SK-N-SH (cell line): ENCODE results near the gene HERC3. TPM values are rescaled to one million over a fixed set of nuclear protein-coding genes. Genes with fewer than 3 reads are reported as not detected.
A peak's percentile ranks its signal among the peaks of the same experiment; 100 is the strongest.

Source experiments
- CTCF ChIA-PET: fragments of 300-600, 350-600 bp; formaldehyde crosslinking; extraction: SDS; loops from one replicate; lab custom pipeline; 2021; lab: Yijun Ruan, JAX
- POLR2A ChIA-PET: fragments of 350-600 bp; sonication (Branson Sonifier 250); formaldehyde crosslinking; extraction: SDS; loops from one replicate; lab custom pipeline; 2020; ENCODE audit warnings: antibody characterized with exemption, inconsistent platforms; lab: Yijun Ruan, JAX
- DNase-seq: peaks from one replicate; pipeline ENCODE4 v3.0.0; 2012
- H2AFZ ChIP-seq: fragments of 200-600 bp; sonication (generic); 2 replicates; pipeline ENCODE4 v1.8.1; 2016; ENCODE audit warnings: antibody characterized with exemption, mild to moderate bottlenecking, low read depth
- H3F3A ChIP-seq: fragments of 200-600 bp; sonication (generic); replicated peaks from 2 replicates; pipeline ENCODE3; 2016; ENCODE audit warnings: antibody characterized with exemption, mild to moderate bottlenecking; ENCODE audit not compliant: insufficient read depth
- H3K27ac ChIP-seq, 2 experiments: fragments of 200-500 bp in 1 of 2; fragments of 200-600 bp in 1 of 2; sonication (Bioruptor generic) in 1 of 2; sonication (generic), shearing (Covaris generic) in 1 of 2; 2 replicates each; pipeline versions ENCODE4 v1.5.1 to v1.6.1; 2014 to 2016; ENCODE audit warnings: low read depth in 2 of 2, inconsistent platforms in 1 of 2, low read length in 1 of 2, mild to moderate bottlenecking in 1 of 2, mixed read lengths in 1 of 2
- H3K27me3 ChIP-seq: fragments of 200-600 bp; sonication (generic), shearing (Covaris generic); 2 replicates; pipeline ENCODE4 v1.6.1; 2016; ENCODE audit warnings: mixed run types; ENCODE audit not compliant: insufficient read depth
- H3K36me3 ChIP-seq, 2 experiments: fragments of 200-500 bp in 1 of 2; fragments of 200-600 bp in 1 of 2; sonication (Bioruptor generic) in 1 of 2; sonication (generic) in 1 of 2; replicated peaks in 1 of 2; 2 replicates each; pipeline versions ENCODE3 to v1.5.1; 2014 to 2016; ENCODE audit warnings: low read length in 1 of 2, mild to moderate bottlenecking in 1 of 2; ENCODE audit not compliant: insufficient read depth in 2 of 2, control insufficient read depth in 1 of 2
- H3K4me1 ChIP-seq, 2 experiments: fragments of 200-500 bp in 1 of 2; fragments of 200-600 bp in 1 of 2; sonication (Bioruptor generic) in 1 of 2; sonication (generic), shearing (Covaris generic) in 1 of 2; 2 replicates each; pipeline versions ENCODE4 v1.5.1 to v1.6.1; 2014 to 2016; ENCODE audit warnings: low read depth in 1 of 2, low read length in 1 of 2, mixed run types in 1 of 2; ENCODE audit not compliant: insufficient read depth in 2 of 2, control insufficient read depth in 1 of 2
- H3K4me2 ChIP-seq: fragments of 200-600 bp; sonication (generic), shearing (Covaris generic); 2 replicates; pipeline ENCODE4 v1.6.1; 2017; ENCODE audit warnings: mixed run types
- H3K4me3 ChIP-seq, 2 experiments: fragments of 200-500 bp in 1 of 2; fragments of 200-600 bp in 1 of 2; sonication (Bioruptor generic) in 1 of 2; sonication (generic), shearing (Covaris generic) in 1 of 2; 2 replicates each; pipeline versions ENCODE4 v1.5.1 to v1.8.1; 2014 to 2016; ENCODE audit warnings: low read depth in 2 of 2, inconsistent platforms in 1 of 2, low read length in 1 of 2, mild to moderate bottlenecking in 1 of 2, mixed read lengths in 1 of 2, moderate library complexity in 1 of 2
- H3K79me2 ChIP-seq: fragments of 200-600 bp; sonication (generic); 2 replicates; pipeline ENCODE4 v1.8.1; 2017; ENCODE audit warnings: mild to moderate bottlenecking; ENCODE audit not compliant: insufficient read depth
- H3K9ac ChIP-seq: fragments of 200-600 bp; sonication (generic); 2 replicates; pipeline ENCODE4 v1.6.1; 2017; ENCODE audit warnings: mixed run types
- H3K9me2 ChIP-seq: fragments of 200-600 bp; sonication (generic); 2 replicates; pipeline ENCODE4 v1.6.1; 2017; ENCODE audit warnings: mixed run types
- H3K9me3 ChIP-seq: fragments of 200-600 bp; sonication (generic); 2 replicates; pipeline ENCODE4 v1.6.1; 2017; ENCODE audit warnings: mixed run types, mild to moderate bottlenecking, moderate library complexity
- H4K20me1 ChIP-seq: fragments of 200-600 bp; sonication (generic); 2 replicates; pipeline ENCODE4 v1.6.1; 2017; ENCODE audit warnings: mild to moderate bottlenecking, mixed run types; ENCODE audit not compliant: insufficient read depth
- CHD2 ChIP-seq: fragments of 150-350 bp; IDR thresholded peaks from 2 replicates; pipeline ENCODE4 v1.6.1; 2018; ENCODE audit warnings: low read length; ENCODE audit not compliant: partially characterized antibody
- CTCF ChIP-seq: fragments of 200-600 bp; sonication (generic); IDR thresholded peaks from 2 replicates; pipeline ENCODE4 v1.6.1; 2017; ENCODE audit warnings: antibody characterized with exemption, mild to moderate bottlenecking, moderate library complexity
- ELF1 ChIP-seq: IDR thresholded peaks from 2 replicates; pipeline ENCODE4 v1.4.0; 2012
- FOSL2 ChIP-seq: IDR thresholded peaks from 2 replicates; pipeline ENCODE4 v1.4.0; 2012; ENCODE audit warnings: low read depth, mild to moderate bottlenecking, moderate library complexity, borderline replicate concordance
- GABPA ChIP-seq: IDR thresholded peaks from 2 replicates; pipeline ENCODE4 v1.4.0; 2012; ENCODE audit warnings: low read depth, mild to moderate bottlenecking
- JUND ChIP-seq: IDR thresholded peaks from 2 replicates; pipeline ENCODE4 v1.4.0; 2012
- NFIC ChIP-seq: IDR thresholded peaks from 2 replicates; pipeline ENCODE4 v1.4.0; 2012; ENCODE audit warnings: borderline replicate concordance
- PBX3 ChIP-seq: IDR thresholded peaks from 2 replicates; pipeline ENCODE4; 2012
- RFX5 ChIP-seq: IDR thresholded peaks from 2 replicates; pipeline ENCODE4 v1.6.1; 2012; ENCODE audit warnings: mild to moderate bottlenecking, improper control_type of control experiment, low read length
- RXRA ChIP-seq: IDR thresholded peaks from 2 replicates; pipeline ENCODE4 v1.4.0; 2012; ENCODE audit warnings: low read depth, mild to moderate bottlenecking, borderline replicate concordance
- SIN3A ChIP-seq: IDR thresholded peaks from 2 replicates; pipeline ENCODE4 v1.6.1; 2012; ENCODE audit warnings: low read depth, mild to moderate bottlenecking, low read length, moderate library complexity, borderline replicate concordance
- TCF12 ChIP-seq: IDR thresholded peaks from 2 replicates; pipeline ENCODE4 v1.4.0; 2012
- TEAD4 ChIP-seq: IDR thresholded peaks from 2 replicates; pipeline ENCODE4 v1.4.0; 2012; ENCODE audit warnings: mild to moderate bottlenecking, borderline replicate concordance; ENCODE audit not compliant: insufficient read depth
- WGBS: methylation state at CpG from one replicate; pipeline ENCODE4 v1.1.6; 2017; ENCODE audit warnings: low lambda C conversion rate; 5-methylcytosine and 5-hydroxymethylcytosine counted together
- polyA plus RNA-seq, 3 experiments: library from polyadenylated mRNA; depleted of rRNA; stranded (reverse); fragments of >200 nt; gene quantifications; 2 replicates each; pipeline ENCODE4 v1.2.3, GENCODE V29; 2012

Gene HERC3
- polyA plus RNA-seq, 1 of the 3 experiments (the other 2 are of a cell fraction) = 4.6 TPM

- Histone ChIP-seq H3K4me2 (no peak overlapping the region), H3K9me2 (no peaks in the 10 kb centered on the region), H3F3A (peaks cover 5% of the 10 kb centered on the region), H2AFZ (no peak overlapping the region), H3K27me3 (no peaks in the 10 kb centered on the region), H3K36me3 (peaks cover 0 to 27% of the 10 kb centered on the region in 2 experiments), H3K27ac (peak overlapping the region in 1 of 2 experiments; percentile 41; a peak in 1 of 4 replicates), H3K4me1 (no peaks in the 10 kb centered on the region; a peak in 2 of 4 replicates), H3K9me3 (no peaks in the 10 kb centered on the region), H3K9ac (no peak overlapping the region), H3K4me3 (no peak overlapping the region), H4K20me1 (no peaks in the 10 kb centered on the region), H3K79me2 (no peaks in the 10 kb centered on the region)
- no peak for DNase-seq
- ChIA-PET POLR2A (no interaction called here), CTCF (interaction anchor here (2.1 kb wide), 1 partner anchor 11 kb away, joined by 16 read pairs; no protein-coding TSS in a partner anchor)
- WGBS = 93% methylated on average over 2 of the region's 2 CpGs
- TF ChIP-seq ELF1 (no peak), SIN3A (0 out of 2 replicates have a peak, but pooled peaks have one; percentile 44), CTCF (no peak), NFIC (0 out of 2 replicates have a peak, but pooled peaks have one; percentile 22), GABPA (no peak), PBX3 (0 out of 2 replicates have a peak, but pooled peaks have one; percentile 15), CHD2 (no peak), RXRA (no peak), FOSL2 (peak; percentile 53; the same call in 1 of the 2 replicates), RFX5 (no peak), JUND (peak; percentile 23; the same call in 1 of the 2 replicates), TCF12 (peak; percentile 68)
Measured at GRCh38 chr4:88674979-88675378, 82.7 kb downstream of the HERC3 start.

GRCh38 chr4:88675543-88675942, 83.3 kb downstream of the HERC3 start:
- no peaks in the 10 kb centered on the region for H3K79me2 ChIP-seq
- peaks cover 5% of the 10 kb centered on the region for H3F3A ChIP-seq
- DNase-seq = no peak
- ChIA-PET CTCF (no interaction called here), POLR2A (no interaction called here)
- H3K27ac ChIP-seq = peak overlapping the region in 1 of 2 experiments; percentile 41; a peak in 1 of 4 replicates
- no peak overlapping the region for H3K4me2 ChIP-seq
- H3K4me3 ChIP-seq = no peak overlapping the region
- no peaks in the 10 kb centered on the region for H3K9me2 ChIP-seq
- peaks cover under 1 to 31% of the 10 kb centered on the region in 2 experiments for H3K36me3 ChIP-seq
- no peaks in the 10 kb centered on the region for H3K9me3 ChIP-seq
- H3K4me1 ChIP-seq = no peaks in the 10 kb centered on the region; a peak in 2 of 4 replicates
- H3K9ac ChIP-seq = no peak overlapping the region
- H2AFZ ChIP-seq = no peak overlapping the region
- TF ChIP-seq TEAD4 (no peak), FOSL2 (peak; percentile 6; the same call in 1 of the 2 replicates)
- 68% methylated on average over 2 of the region's 2 CpGs for WGBS
- no peaks in the 10 kb centered on the region for H3K27me3 ChIP-seq
- no peaks in the 10 kb centered on the region for H4K20me1 ChIP-seq
